HepG2 (cell line): ENCODE data around the gene DCAF7. TPM values are rescaled to one million over a fixed set of nuclear protein-coding genes. Genes with fewer than 3 reads are reported as not detected.

Experiments
- ARHGAP35 ChIP-seq: sonication (generic); formaldehyde crosslinking; IDR thresholded peaks from 2 replicates; pipeline ENCODE4 v1.9.0; 2022; ENCODE audit warnings: mild to moderate bottlenecking, inconsistent platforms, moderate library complexity, missing genetic modification reagents, borderline replicate concordance
- HHEX ChIP-seq: IDR thresholded peaks from 2 replicates; pipeline ENCODE4 v1.6.1; 2016; ENCODE audit warnings: control low read depth
- HIVEP1 ChIP-seq: sonication (generic); formaldehyde crosslinking; IDR thresholded peaks from 2 replicates; pipeline ENCODE4 v1.4.0; 2020; ENCODE audit warnings: mild to moderate bottlenecking, missing genetic modification reagents
- HMG20A ChIP-seq: IDR thresholded peaks from 2 replicates; pipeline ENCODE4 v1.6.1; 2016; ENCODE audit warnings: borderline replicate concordance
- IRX3 ChIP-seq: sonication (generic); formaldehyde crosslinking; IDR thresholded peaks from 2 replicates; pipeline ENCODE4 v1.8.1; 2023; ENCODE audit warnings: mild to moderate bottlenecking, low read depth, missing genetic modification reagents, borderline replicate concordance
- NCOA1 ChIP-seq: sonication (generic); formaldehyde crosslinking; IDR thresholded peaks from 2 replicates; pipeline ENCODE4 v1.9.0; 2021; ENCODE audit warnings: missing genetic modification reagents
- NFIC ChIP-seq: IDR thresholded peaks from 2 replicates; pipeline ENCODE4 v1.6.1; 2012; ENCODE audit warnings: mild to moderate bottlenecking, low read length, inconsistent platforms
- PATZ1 ChIP-seq: sonication (generic); formaldehyde crosslinking; IDR thresholded peaks from 2 replicates; pipeline ENCODE4 v1.4.0; 2020; ENCODE audit warnings: missing genetic modification reagents
- RBM39 ChIP-seq: fragments of 200-400 bp; formaldehyde crosslinking; IDR thresholded peaks from one replicate; pipeline ENCODE4 v1.6.1; 2018; ENCODE audit warnings: antibody characterized with exemption, mild to moderate bottlenecking, low read depth, low read length; ENCODE audit not compliant: poor library complexity, severe bottlenecking
- RXRB ChIP-seq: IDR thresholded peaks from 2 replicates; pipeline ENCODE4 v1.6.1; 2016; ENCODE audit warnings: borderline replicate concordance, missing genetic modification reagents, missing compliant biosample characterization
- TMF1 ChIP-seq: sonication (generic); formaldehyde crosslinking; IDR thresholded peaks from 2 replicates; pipeline ENCODE4 v1.8.1; 2022; ENCODE audit warnings: low read depth, missing genetic modification reagents
- ZBTB49 ChIP-seq: sonication (generic); formaldehyde crosslinking; IDR thresholded peaks from 2 replicates; pipeline ENCODE4 v1.4.0; 2020; ENCODE audit warnings: missing genetic modification reagents, borderline replicate concordance
- ZNF550 ChIP-seq: sonication (generic); formaldehyde crosslinking; IDR thresholded peaks from 2 replicates; pipeline ENCODE4 v1.4.0; 2020; ENCODE audit warnings: mild to moderate bottlenecking, missing genetic modification reagents, borderline replicate concordance
- ZNF556 ChIP-seq: sonication (generic); formaldehyde crosslinking; IDR thresholded peaks from 2 replicates; pipeline ENCODE4 v1.4.0; 2020; ENCODE audit warnings: mild to moderate bottlenecking, missing genetic modification reagents, borderline replicate concordance
- ZNF580 ChIP-seq: IDR thresholded peaks from 2 replicates; pipeline ENCODE4 v1.6.1; 2016; ENCODE audit warnings: low read depth, borderline replicate concordance
- ZNF597 ChIP-seq: sonication (generic); formaldehyde crosslinking; IDR thresholded peaks from 2 replicates; pipeline ENCODE4 v1.5.0; 2020; ENCODE audit warnings: missing genetic modification reagents
- ZNF615 ChIP-seq: sonication (generic); formaldehyde crosslinking; IDR thresholded peaks from 2 replicates; pipeline ENCODE4 v1.5.0; 2020; ENCODE audit warnings: mild to moderate bottlenecking, missing genetic modification reagents, borderline replicate concordance
- ZNF704 ChIP-seq: sonication (generic); formaldehyde crosslinking; IDR thresholded peaks from 2 replicates; pipeline ENCODE4 v1.8.1; 2023; ENCODE audit warnings: mild to moderate bottlenecking, inconsistent platforms, moderate library complexity, missing genetic modification reagents, borderline replicate concordance
- ZNF709 ChIP-seq: sonication (generic); formaldehyde crosslinking; IDR thresholded peaks from 2 replicates; pipeline ENCODE4 v1.5.0; 2020; ENCODE audit warnings: mild to moderate bottlenecking, missing genetic modification reagents
- ZNF781 ChIP-seq: sonication (generic); formaldehyde crosslinking; IDR thresholded peaks from 2 replicates; pipeline ENCODE4 v1.5.1; 2020; ENCODE audit warnings: borderline replicate concordance, mild to moderate bottlenecking, missing genetic modification reagents; ENCODE audit errors: not compliant biosample characterization
- ZNF891 ChIP-seq: sonication (generic); formaldehyde crosslinking; IDR thresholded peaks from 2 replicates; pipeline ENCODE4 v1.5.0; 2020; ENCODE audit warnings: mild to moderate bottlenecking, missing genetic modification reagents
- polyA plus RNA-seq, 8 experiments: library from polyadenylated mRNA; depleted of rRNA in 3 of 8; stranded (reverse) in 7 of 8; unstranded in 1 of 8; fragments of >200 nt; fragmentation: Illumina TruSeq in 4 of 8; extraction: Trizol in 4 of 8; gene quantifications; 2 replicates each; pipeline versions ENCODE4 v1.2.1 to v1.2.3, GENCODE V29; 2011 to 2016; ENCODE audit warnings: low read depth in 4 of 8, missing spikeins in 1 of 8, mixed read lengths in 1 of 8; ENCODE audit not compliant: insufficient read depth in 1 of 8
- total RNA-seq, 5 experiments: library from RNA; depleted of rRNA; stranded (reverse); fragments of >200 nt; fragmentation: Illumina TruSeq; extraction: Trizol; gene quantifications; 2 replicates each; pipeline ENCODE4 v1.2.3, GENCODE V29; 2016; ENCODE audit warnings: low read depth in 1 of 5

Gene DCAF7
- total and polyA plus RNA-seq, 2 of the 13 experiments (the other 11 are each of a cell fraction or from before 2014, with no cell fraction given), result 55.2 to 73.4 TPM

GRCh38 chr17:63549946-63550816, at the start of gene DCAF7 (continued):
- TF ChIP-seq ZNF556 (peak; percentile 90; the same call in 1 of the 2 replicates), NFIC (no peak), ZNF615 (CRISPR knock-in tag) (no peak; the same call in 1 of the 2 replicates), HMG20A (no peak), ZNF709 (CRISPR knock-in tag) (peak; percentile 73; the same call in 1 of the 2 replicates), ZNF781 (CRISPR knock-in tag) (peak; percentile 85), ZNF704 (CRISPR knock-in tag) (peak; percentile 90), IRX3 (CRISPR knock-in tag) (0 out of 2 replicates have a peak, but pooled peaks have one; percentile 46), ZNF597 (CRISPR knock-in tag) (no peak), TMF1 (CRISPR knock-in tag) (peak; percentile 90; the same call in 1 of the 2 replicates), HIVEP1 (peak; percentile 50; the same call in 1 of the 2 replicates), ARHGAP35 (CRISPR knock-in tag) (peak; percentile 95), ZNF550 (CRISPR knock-in tag) (peak; percentile 86; the same call in 1 of the 2 replicates), HHEX (CRISPR knock-in tag) (no peak), ZBTB49 (CRISPR knock-in tag) (peak; percentile 58; the same call in 1 of the 2 replicates), PATZ1 (CRISPR knock-in tag) (peak; percentile 94), RXRB (CRISPR knock-in tag) (peak; percentile 66), NCOA1 (peak; percentile 84; the same call in 1 of the 2 replicates), RBM39 (peak; percentile 74), ZNF891 (CRISPR knock-in tag) (peak; percentile 81; the same call in 1 of the 2 replicates), ZNF580 (peak; percentile 73; the same call in 1 of the 2 replicates)
